CD4-positive, alpha-beta T cell treated with Interleukin-10 for 1 hour (primary cell): ENCODE data around the gene FZD2.
"Not testable (repeated sequence)": the region's sequence is repeated elsewhere in the genome, so short reads cannot be mapped to it uniquely, and the experiment has no call there.

Source experiments
- DNase-seq: peaks from one replicate; pipeline ENCODE4 v3.0.0-alpha.2; 2020

Gene FZD2

DNA sequence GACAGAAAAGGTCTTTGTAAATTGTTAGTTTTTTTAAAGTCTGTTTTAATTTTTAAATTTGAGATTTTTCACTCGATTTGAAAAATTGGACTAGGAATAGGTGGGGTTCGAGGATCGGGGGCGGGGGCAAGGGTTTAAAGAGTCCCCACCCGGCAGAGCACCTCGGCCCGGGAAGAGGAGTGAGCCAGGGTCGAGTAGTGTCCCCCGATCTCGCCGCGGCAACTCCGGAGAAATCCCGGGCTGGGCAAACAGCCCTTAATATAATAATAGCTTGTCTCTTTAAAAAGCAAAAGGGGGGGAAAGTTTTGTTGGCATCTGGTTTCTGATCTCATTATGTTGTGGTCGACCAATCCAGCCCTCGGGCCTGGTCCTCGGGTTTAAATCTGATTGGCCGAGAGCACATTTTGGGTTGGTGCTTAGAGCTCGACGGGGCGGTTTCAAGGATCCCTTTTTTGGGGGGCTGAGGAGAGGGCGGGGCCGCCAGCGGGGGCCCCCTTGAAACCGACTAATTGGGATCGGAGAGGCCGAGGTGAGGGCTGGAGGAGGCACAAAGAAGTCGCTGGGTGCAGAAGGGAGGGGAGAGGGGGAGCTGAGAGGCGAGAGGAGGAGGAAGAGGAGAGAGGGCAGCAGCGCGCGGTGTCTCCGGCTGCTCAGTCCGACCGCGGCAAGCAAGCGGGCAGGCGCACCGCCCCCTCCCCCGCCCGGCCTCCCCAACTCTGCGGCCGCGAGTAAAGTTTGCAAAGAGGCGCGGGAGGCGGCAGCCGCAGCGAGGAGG lies at the start of gene FZD2:
Gene FZD2 (plus strand): TSS at position 653 of the 775 bp plus-strand sequence. CDS start 205 bp downstream, outside the sequence.
- DNase-seq, result peak; percentile 78

DNA sequence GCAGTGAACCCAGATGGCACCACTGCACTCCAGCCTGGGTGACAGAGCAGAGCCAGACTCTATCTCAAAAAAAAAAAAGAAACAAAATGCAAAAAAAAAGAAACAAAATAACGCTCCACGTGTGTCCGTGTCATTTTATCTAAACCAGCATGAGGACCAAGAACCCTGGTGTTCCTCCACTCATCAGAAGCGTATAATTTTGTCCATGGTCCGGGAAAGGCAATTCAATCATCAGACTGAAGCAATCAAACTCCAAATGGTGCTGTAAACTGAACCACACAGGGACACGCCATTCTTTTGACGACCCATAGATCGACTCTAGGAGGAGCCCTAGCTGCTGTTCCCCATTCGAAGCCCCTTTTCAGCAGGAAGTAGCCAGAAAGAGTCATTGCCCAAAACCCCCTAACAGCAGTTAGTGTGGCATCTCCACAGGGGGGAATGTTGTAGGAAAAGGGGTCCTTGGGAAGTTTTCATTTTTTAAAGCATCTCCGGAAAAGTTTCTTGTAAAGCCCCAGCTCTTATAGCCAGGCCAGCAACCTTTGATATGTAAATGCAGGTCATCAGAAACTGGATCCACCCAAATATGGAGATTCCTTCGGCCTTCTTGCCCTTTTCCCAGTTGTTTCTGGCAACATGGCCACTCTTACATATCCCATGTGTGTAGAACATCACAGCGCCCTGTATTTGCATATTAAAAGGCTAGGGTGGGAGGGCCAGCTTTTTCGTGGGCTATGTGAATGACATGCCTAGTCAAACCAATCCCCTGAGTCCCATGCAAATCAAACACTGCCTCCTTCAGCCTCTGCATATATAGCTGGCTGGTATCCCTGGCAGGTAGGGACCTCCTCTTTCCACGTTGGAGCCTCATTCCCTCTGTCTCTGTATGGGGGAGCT lies 45.8 kb upstream of the FZD2 start:
- DNase-seq, result not testable (repeated sequence)

- no peak for DNase-seq
Observed at GRCh38 chr17:44518032-44518431, 39.3 kb upstream of the FZD2 start.

- peak; percentile 47 for DNase-seq
Observed at GRCh38 chr17:44522883-44523671, 34.2 kb upstream of the FZD2 start.

GRCh38 chr17:44523672-44523972 lies 33.7 kb upstream of the FZD2 start:
- no peak for DNase-seq

GRCh38 chr17:44527102-44527501 lies 30.2 kb upstream of the FZD2 start:
- no peak for DNase-seq

- DNase-seq, result no peak
Observed at GRCh38 chr17:44527954-44528353, 29.3 kb upstream of the FZD2 start.

- no peak for DNase-seq
Observed at GRCh38 chr17:44529864-44530263, 27.4 kb upstream of the FZD2 start.

DNA sequence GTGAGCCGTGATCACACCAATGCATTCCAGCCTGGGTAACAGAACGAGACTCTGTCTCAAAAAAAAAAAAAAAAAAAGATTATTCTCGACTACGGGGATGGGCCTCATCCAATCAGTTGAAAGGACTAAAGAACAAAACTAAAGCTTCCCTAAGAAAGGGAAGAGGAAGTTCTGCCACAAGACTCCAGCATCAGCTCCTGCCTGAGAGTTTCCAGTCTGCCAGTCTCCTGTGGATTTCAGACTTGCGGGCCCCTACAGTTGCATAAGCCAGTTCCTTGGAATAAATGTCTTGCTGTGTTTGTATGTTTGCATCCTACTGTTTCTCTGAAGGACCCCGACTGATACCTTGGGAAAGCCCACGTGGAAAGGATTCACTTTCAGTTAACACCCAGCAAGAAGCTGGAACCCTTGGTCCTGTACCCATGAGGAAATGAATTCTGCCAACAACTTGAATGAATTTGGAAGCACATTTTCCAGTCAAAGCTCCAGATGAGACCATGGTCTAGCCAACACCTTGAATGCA lies 26.3 kb upstream of the FZD2 start:
- DNase-seq, result no peak

DNA sequence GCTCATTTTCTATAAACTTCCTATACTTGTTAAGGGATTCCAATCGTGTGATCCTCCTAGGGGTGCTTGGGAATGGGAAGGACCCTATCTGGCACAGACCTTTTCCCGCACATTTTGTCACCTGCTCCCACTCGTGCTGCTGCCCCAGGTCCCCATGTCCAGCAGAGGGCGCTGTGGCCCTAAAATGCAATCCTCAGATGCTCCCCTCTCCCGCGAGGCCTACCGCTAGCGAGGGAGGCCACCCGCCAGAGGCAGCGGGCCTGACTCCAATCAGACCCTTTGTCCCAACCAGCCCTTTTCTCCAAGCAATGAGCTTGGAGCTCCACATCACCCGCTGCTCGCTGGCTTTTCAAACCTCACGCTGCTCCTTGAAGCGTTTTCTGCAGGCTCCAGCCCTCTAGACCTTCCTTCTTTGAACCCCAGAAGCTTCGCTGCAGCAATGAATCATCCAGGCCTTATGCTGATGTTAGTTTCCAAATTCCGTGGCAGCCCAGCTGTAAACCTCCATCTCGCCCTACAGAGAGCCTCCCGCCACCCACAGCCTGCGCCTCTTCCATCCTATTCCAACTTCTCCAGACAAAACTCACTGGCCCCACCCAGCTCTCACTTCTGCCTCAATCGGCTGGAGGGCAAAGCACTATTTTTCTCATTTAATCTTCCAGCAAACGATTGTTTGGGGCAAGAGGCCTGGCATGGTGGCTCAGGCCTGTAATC lies 23.6 kb upstream of the FZD2 start:
- DNase-seq, result peak; percentile 82

DNA sequence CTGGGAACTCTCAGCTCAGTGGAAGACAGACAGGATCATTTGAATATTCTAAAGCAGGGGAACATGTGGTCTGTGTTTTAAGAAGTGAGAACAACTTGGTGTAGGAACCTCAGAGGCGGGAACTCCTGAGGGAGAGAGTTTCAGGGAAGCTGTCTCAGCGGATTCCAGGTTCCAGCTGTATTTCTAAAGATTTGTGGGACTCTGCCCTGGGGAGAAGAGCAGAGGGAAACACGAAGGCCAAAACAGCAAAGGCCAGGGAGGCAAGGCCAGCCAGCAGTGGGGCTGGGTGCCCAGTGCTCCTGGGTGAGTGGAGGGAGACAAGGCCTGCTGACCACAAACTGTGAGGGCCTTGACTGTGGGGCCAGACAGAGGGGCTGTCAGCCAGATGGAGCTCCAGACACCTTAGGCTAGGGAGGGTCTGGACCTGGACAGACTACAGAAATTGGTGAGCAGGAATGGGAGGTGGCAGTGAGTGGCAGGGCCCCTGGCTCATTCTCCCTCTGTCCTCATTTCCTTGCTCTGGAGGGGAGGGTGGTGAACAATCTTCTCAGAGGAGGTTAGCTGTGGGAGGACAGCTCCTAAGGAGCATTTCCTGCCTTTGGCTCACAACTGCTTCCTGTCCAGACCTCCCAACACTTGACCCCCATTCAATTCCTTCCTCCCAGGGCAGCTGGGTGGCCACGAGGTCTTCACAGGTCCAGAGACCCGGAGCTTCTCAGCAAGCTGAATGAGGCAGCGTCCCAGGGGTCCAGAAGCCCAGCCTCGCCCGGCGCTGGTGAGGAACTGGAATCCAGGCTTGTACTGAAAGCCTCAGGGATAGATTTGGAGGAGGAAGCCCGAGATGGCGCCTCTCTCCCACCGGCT lies 21.0 kb upstream of the FZD2 start:
- no peak for DNase-seq

- not testable (repeated sequence) for DNase-seq
Observed at GRCh38 chr17:44537922-44538321, 19.4 kb upstream of the FZD2 start.

GRCh38 chr17:44539673-44540072 lies 17.6 kb upstream of the FZD2 start:
- DNase-seq, result no peak

- DNase-seq, result no peak
Observed at GRCh38 chr17:44540246-44541084, 16.8 kb upstream of the FZD2 start.

GRCh38 chr17:44541884-44542581 lies 15.3 kb upstream of the FZD2 start:
- DNase-seq, result no peak

- no peak for DNase-seq
Observed at GRCh38 chr17:44543213-44543904, 13.9 kb upstream of the FZD2 start.

DNA sequence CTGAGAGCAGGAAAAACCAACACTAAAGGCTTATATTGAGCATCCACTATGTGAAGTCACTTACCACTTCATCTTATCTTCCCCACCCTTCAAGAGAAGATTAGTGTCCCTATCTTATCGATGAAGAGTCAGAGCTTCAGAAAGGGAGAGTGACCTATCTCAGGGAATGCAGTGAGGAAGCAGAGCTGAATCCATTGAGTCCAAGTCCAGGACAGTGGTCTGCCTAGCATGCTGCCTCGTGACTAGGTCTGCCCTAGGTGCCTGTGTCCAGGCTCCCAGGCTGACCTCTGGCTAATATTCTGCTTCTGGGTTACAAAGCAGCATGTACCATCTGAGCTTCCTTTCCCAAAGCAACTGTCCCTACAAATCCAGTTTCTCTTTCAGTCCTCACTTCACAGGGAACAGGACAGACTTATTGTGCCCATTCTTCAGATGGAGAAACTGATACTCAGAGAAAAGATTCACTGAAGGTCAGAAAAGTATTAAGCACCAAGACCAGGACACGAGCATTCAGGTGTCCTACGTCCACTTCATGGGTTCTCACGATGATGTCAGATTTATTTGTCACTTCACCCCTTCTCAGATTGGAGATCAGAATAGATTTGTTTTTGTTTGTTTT lies 13.3 kb upstream of the FZD2 start:
- DNase-seq, result no peak
